Measurements from ENCODE around the gene PARP9. TPM values are rescaled to one million over a fixed set of nuclear protein-coding genes. Genes with fewer than 3 reads are reported as not detected.
A peak's percentile ranks its signal among the peaks of the same experiment; 100 is the strongest.

The PARP9 gene
- total RNA-seq, 2 experiments from 2014 or later: 39.9 to 46.0 TPM

GRCh38 chr3:122555275-122556071, 8.6 kb downstream of the PARP9 start:
- Mint-ChIP-seq H3K9me3 (ENCODE audit: low read depth) (no peaks in the 10 kb centered on the region), H3K27me3 (no peaks in the 10 kb centered on the region), H3K27ac (no peak overlapping the region), H3K4me1 (peaks cover 9% of the 10 kb centered on the region), H3K36me3 (ENCODE audit: low read depth) (peaks cover 55% of the 10 kb centered on the region), H3K4me3 (no peak overlapping the region)
- ChIA-PET POLR2A (no interaction called here), CTCF (interaction anchor here (6.5 kb wide), 1 partner anchor 124 kb away, joined by 58 read pairs; the partner anchor contains the start of gene PARP14)
- ATAC-seq: no peak
- intact Hi-C loops (cut with DNase I, micrococcal nuclease): no loop called here
- DNase-seq: no peak

- no peak for ATAC-seq
- peaks cover 57% of the 10 kb centered on the region for H3K36me3 Mint-ChIP-seq (ENCODE audit: low read depth)
- POLR2A ChIA-PET: no interaction called here
Measured at GRCh38 chr3:122553171-122553570, 10.9 kb downstream of the PARP9 start.

GRCh38 chr3:122548619-122549018, 15.5 kb downstream of the PARP9 start:
- ATAC-seq: no peak
- no peaks in the 10 kb centered on the region for H3K4me1 Mint-ChIP-seq
- ChIA-PET POLR2A (interaction anchor here (0.7 kb wide), 1 partner anchor 30 kb away, joined by 3 read pairs; no protein-coding TSS in a partner anchor), CTCF (interaction anchor here (0.6 to 1.5 kb wide), 6 partner anchors 8 to 156 kb away, joined by 3 to 4 read pairs (median 4); no protein-coding TSS in a partner anchor)
- H3K36me3 Mint-ChIP-seq (ENCODE audit: low read depth): peaks cover 48% of the 10 kb centered on the region
- no peak overlapping the region for H3K27ac Mint-ChIP-seq
- no peaks in the 10 kb centered on the region for H3K9me3 Mint-ChIP-seq (ENCODE audit: low read depth)
- no peak for DNase-seq
- H3K27me3 Mint-ChIP-seq: no peaks in the 10 kb centered on the region
- intact Hi-C loops (cut with DNase I, micrococcal nuclease): no loop called here
- H3K4me3 Mint-ChIP-seq: no peak overlapping the region

More at GRCh38 chr3:122553171-122553570, 10.9 kb downstream of the PARP9 start:
- peaks cover 5% of the 10 kb centered on the region for H3K4me1 Mint-ChIP-seq
- H3K4me3 Mint-ChIP-seq: no peak overlapping the region
- DNase-seq: no peak
- H3K9me3 Mint-ChIP-seq (ENCODE audit: low read depth): no peaks in the 10 kb centered on the region
- CTCF ChIA-PET: interaction anchor here (1.3 kb wide), 1 partner anchor 9 kb away, joined by 3 read pairs; no protein-coding TSS in a partner anchor
- H3K27me3 Mint-ChIP-seq: no peaks in the 10 kb centered on the region
- intact Hi-C loops (cut with DNase I, micrococcal nuclease): no loop called here
- H3K27ac Mint-ChIP-seq: no peak overlapping the region

GRCh38 chr3:122548076-122548475, 16.0 kb downstream of the PARP9 start:
- CTCF ChIA-PET: interaction anchor here (0.6 to 1.5 kb wide), 5 partner anchors 10 to 352 kb away, joined by 3 to 4 read pairs (median 3); no protein-coding TSS in a partner anchor
- POLR2A ChIA-PET: no interaction called here
- H3K27ac Mint-ChIP-seq: no peak overlapping the region
- intact Hi-C loops (cut with DNase I, micrococcal nuclease): no loop called here
- H3K36me3 Mint-ChIP-seq (ENCODE audit: low read depth): peaks cover 45% of the 10 kb centered on the region
- no peaks in the 10 kb centered on the region for H3K27me3 Mint-ChIP-seq
- no peaks in the 10 kb centered on the region for H3K4me1 Mint-ChIP-seq
- DNase-seq (no peak), ATAC-seq (no peak)
- no peaks in the 10 kb centered on the region for H3K9me3 Mint-ChIP-seq (ENCODE audit: low read depth)
- H3K4me3 Mint-ChIP-seq: no peak overlapping the region

GRCh38 chr3:122546151-122546550, 17.9 kb downstream of the PARP9 start:
- ATAC-seq (no peak), DNase-seq (no peak)
- Mint-ChIP-seq H3K36me3 (ENCODE audit: low read depth) (peaks cover 40% of the 10 kb centered on the region), H3K4me3 (no peak overlapping the region), H3K27me3 (no peaks in the 10 kb centered on the region), H3K27ac (no peak overlapping the region), H3K9me3 (ENCODE audit: low read depth) (no peaks in the 10 kb centered on the region), H3K4me1 (no peaks in the 10 kb centered on the region)
- intact Hi-C loops (cut with DNase I, micrococcal nuclease): no loop called here
- ChIA-PET POLR2A (no interaction called here), CTCF (interaction anchor here (0.9 to 1.1 kb wide), 2 partner anchors 9 to 133 kb away, joined by 3 to 4 read pairs; no protein-coding TSS in a partner anchor)

GRCh38 chr3:122538956-122539490, 25.1 kb downstream of the PARP9 start:
- Mint-ChIP-seq H3K27me3 (no peaks in the 10 kb centered on the region), H3K9me3 (ENCODE audit: low read depth) (no peaks in the 10 kb centered on the region), H3K4me1 (peaks cover 11% of the 10 kb centered on the region), H3K36me3 (ENCODE audit: low read depth) (peaks cover 43% of the 10 kb centered on the region), H3K27ac (no peak overlapping the region), H3K4me3 (no peak overlapping the region)
- DNase-seq (no peak), ATAC-seq (no peak)
- CTCF ChIA-PET: no interaction called here
- POLR2A ChIA-PET: no interaction called here
- intact Hi-C loops (cut with DNase I, micrococcal nuclease): no loop called here

- DNase-seq (no peak), ATAC-seq (no peak)
- Mint-ChIP-seq H3K4me1 (peaks cover 34% of the 10 kb centered on the region), H3K4me3 (no peak overlapping the region), H3K27me3 (no peaks in the 10 kb centered on the region), H3K27ac (no peak overlapping the region), H3K36me3 (ENCODE audit: low read depth) (peaks cover 60% of the 10 kb centered on the region), H3K9me3 (ENCODE audit: low read depth) (no peaks in the 10 kb centered on the region)
- intact Hi-C loops (cut with DNase I, micrococcal nuclease): no loop called here
- POLR2A ChIA-PET: no interaction called here
- CTCF ChIA-PET: interaction anchor here (0.8 kb wide), 2 partner anchors 10 to 144 kb away, joined by 3 read pairs; no protein-coding TSS in a partner anchor
Measured at GRCh38 chr3:122536632-122537001, 27.5 kb downstream of the PARP9 start.

- Mint-ChIP-seq H3K27ac (no peak overlapping the region), H3K4me3 (no peak overlapping the region), H3K36me3 (ENCODE audit: low read depth) (peaks cover 61% of the 10 kb centered on the region), H3K27me3 (no peaks in the 10 kb centered on the region), H3K4me1 (peaks cover 34% of the 10 kb centered on the region), H3K9me3 (ENCODE audit: low read depth) (no peaks in the 10 kb centered on the region)
- ATAC-seq (no peak), DNase-seq (no peak)
- intact Hi-C loops (cut with DNase I, micrococcal nuclease): loop anchor here in 1 of 2 experiments (2.0 kb wide), 1 partner anchor 75 kb away; no protein-coding TSS in a partner anchor
- ChIA-PET CTCF (interaction anchor here (0.8 kb wide), 2 partner anchors 11 to 144 kb away, joined by 3 read pairs; no protein-coding TSS in a partner anchor), POLR2A (no interaction called here)
Measured at GRCh38 chr3:122535964-122536631, 28.0 kb downstream of the PARP9 start.

- DNase-seq (peak; percentile 67), ATAC-seq (peak; percentile 99)
- CTCF ChIA-PET: interaction anchor here (0.5 to 1.1 kb wide), 5 partner anchors 8 to 1050 kb away, joined by 3 to 4 read pairs (median 3); no protein-coding TSS in a partner anchor
- H3K9me3 Mint-ChIP-seq (ENCODE audit: low read depth): no peaks in the 10 kb centered on the region
- no peak overlapping the region for H3K27ac Mint-ChIP-seq
- intact Hi-C loops (cut with DNase I, micrococcal nuclease): loop anchor here (1.0 to 5.0 kb wide), 10 partner anchors 19 to 432 kb away; partner anchors contain the start of gene KPNA1 (in 2 of the 2)
- peaks cover 34% of the 10 kb centered on the region for H3K4me1 Mint-ChIP-seq
- H3K36me3 Mint-ChIP-seq (ENCODE audit: low read depth): peaks cover 60% of the 10 kb centered on the region
- no peak overlapping the region for H3K4me3 Mint-ChIP-seq
- H3K27me3 Mint-ChIP-seq: no peaks in the 10 kb centered on the region
- POLR2A ChIA-PET: interaction anchor here (0.6 to 1.8 kb wide), 4 partner anchors 19 to 673 kb away, joined by 3 to 8 read pairs (median 5); partner anchors contain the start of gene KPNA1
Measured at GRCh38 chr3:122533931-122534334, 30.2 kb downstream of the PARP9 start.

GRCh38 chr3:122533480-122533879, 30.6 kb downstream of the PARP9 start:
- Mint-ChIP-seq H3K27me3 (no peaks in the 10 kb centered on the region), H3K4me3 (no peak overlapping the region), H3K36me3 (ENCODE audit: low read depth) (peaks cover 60% of the 10 kb centered on the region), H3K9me3 (ENCODE audit: low read depth) (no peaks in the 10 kb centered on the region), H3K4me1 (peaks cover 34% of the 10 kb centered on the region), H3K27ac (peak overlapping the region; percentile 55)
- intact Hi-C loops (cut with DNase I, micrococcal nuclease): loop anchor here (1.0 to 5.0 kb wide), 7 partner anchors 19 to 431 kb away; partner anchors contain the start of gene KPNA1 (in 2 of the 2)
- ChIA-PET CTCF (interaction anchor here (0.5 to 1.1 kb wide), 4 partner anchors 8 to 1050 kb away, joined by 3 to 4 read pairs (median 3); no protein-coding TSS in a partner anchor), POLR2A (interaction anchor here (0.6 to 1.8 kb wide), 3 partner anchors 19 to 136 kb away, joined by 3 to 8 read pairs (median 5); partner anchors contain the start of gene KPNA1)
- no peak for DNase-seq
- peak; percentile 17 for ATAC-seq

GRCh38 chr3:122530164-122530563, 33.9 kb downstream of the PARP9 start:
- Mint-ChIP-seq H3K4me1 (peaks cover 34% of the 10 kb centered on the region), H3K27ac (no peak overlapping the region), H3K9me3 (ENCODE audit: low read depth) (no peaks in the 10 kb centered on the region), H3K36me3 (ENCODE audit: low read depth) (peaks cover 48% of the 10 kb centered on the region), H3K27me3 (no peaks in the 10 kb centered on the region), H3K4me3 (no peak overlapping the region)
- CTCF ChIA-PET: interaction anchor here (0.7 kb wide), 1 partner anchor 11 kb away, joined by 3 read pairs; no protein-coding TSS in a partner anchor
- DNase-seq (no peak), ATAC-seq (no peak)
- POLR2A ChIA-PET: no interaction called here
- intact Hi-C loops (cut with DNase I, micrococcal nuclease): loop anchor here (5.0 kb wide), 5 partner anchors 33 to 428 kb away; no protein-coding TSS in a partner anchor
